Effector memory CD8-positive, alpha-beta T cell (primary cell): ENCODE measurements around the gene ARHGAP24.
"Not testable (repeated sequence)": the region's sequence is repeated elsewhere in the genome, so short reads cannot be mapped to it uniquely, and the experiment has no call there.

Source experiments
- ATAC-seq: fragments of 150-1000 bp; cut with Tn5 transposase; replicated peaks from 2 replicates; pipeline ENCODE4 v1.10.0; 2021; ENCODE audit warnings: mild to moderate bottlenecking, moderate library complexity
- DNase-seq, 3 experiments: peaks; one replicate each; pipeline ENCODE4 v3.0.0; 2021
- H3K27ac Mint-ChIP-seq, 2 donors: one replicate each; pipeline ENCODE4 v1.8.0; 2022; ENCODE audit warnings: mild to moderate bottlenecking in 2 of 2, mixed read lengths in 2 of 2, moderate library complexity in 2 of 2
- H3K27me3 Mint-ChIP-seq, 2 donors: one replicate each; pipeline ENCODE4 v1.8.0; 2022; ENCODE audit warnings: mixed read lengths in 2 of 2
- H3K36me3 Mint-ChIP-seq: one replicate; pipeline ENCODE4 v1.8.0; 2022; ENCODE audit warnings: mild to moderate bottlenecking, moderate library complexity, mixed read lengths; ENCODE audit not compliant: insufficient read depth
- H3K4me1 Mint-ChIP-seq, 2 donors: one replicate each; pipeline ENCODE4 v1.8.0; 2022; ENCODE audit warnings: low read depth in 2 of 2, mixed read lengths in 2 of 2
- H3K4me3 Mint-ChIP-seq, 2 donors: one replicate each; pipeline ENCODE4 v1.8.0; 2022; ENCODE audit warnings: mild to moderate bottlenecking in 2 of 2, mixed read lengths in 2 of 2, moderate library complexity in 2 of 2
- H3K9me3 Mint-ChIP-seq, 2 donors: one replicate each; pipeline ENCODE4 v1.8.0; 2022; ENCODE audit warnings: mixed read lengths in 2 of 2

ARHGAP24 gene

GRCh38 chr4:85915570-85915969, 440.6 kb downstream of the ARHGAP24 start:
- H3K9me3 Mint-ChIP-seq, H3K36me3 Mint-ChIP-seq, ATAC-seq, H3K27ac Mint-ChIP-seq, H3K27me3 Mint-ChIP-seq, DNase-seq, H3K4me3 Mint-ChIP-seq, H3K4me1 Mint-ChIP-seq: not testable (repeated sequence)

DNA sequence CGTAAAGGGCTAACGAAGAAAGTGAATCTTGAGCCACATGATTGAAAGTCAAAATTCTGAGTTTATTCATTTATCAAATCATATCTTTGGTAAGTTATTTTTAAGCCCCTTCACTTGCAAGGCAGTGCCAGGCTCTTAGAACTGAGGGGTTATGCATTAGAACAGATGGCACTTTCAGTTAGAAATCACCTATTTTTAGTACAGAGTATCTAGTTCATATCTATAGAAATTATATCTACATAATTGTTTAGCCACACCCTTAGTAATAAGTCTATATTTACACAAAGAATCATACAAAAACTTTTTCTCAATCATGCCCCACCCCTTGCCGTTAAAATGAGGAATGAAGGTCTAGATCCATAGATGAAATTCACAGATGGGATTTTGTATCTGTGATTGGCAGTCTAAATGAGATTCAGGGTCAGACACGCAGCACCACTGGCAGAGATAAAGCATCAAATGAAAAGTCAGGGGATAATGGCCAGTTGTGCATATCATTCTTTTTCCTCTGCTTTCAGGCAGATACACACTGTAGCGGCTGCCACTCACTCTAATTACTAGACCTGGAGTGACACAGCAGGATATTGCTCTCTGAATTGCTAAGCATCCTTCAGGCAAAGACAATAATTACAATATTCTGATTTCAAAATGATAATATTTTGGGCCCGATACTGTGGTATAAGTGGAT, 444.4 kb downstream of the ARHGAP24 start:
- no peak overlapping the region for H3K4me3 Mint-ChIP-seq
- H3K27me3 Mint-ChIP-seq, result no peaks in the 10 kb centered on the region
- H3K9me3 Mint-ChIP-seq, result peaks cover 3 to 5% of the 10 kb centered on the region in 2 donors
- no peaks in the 10 kb centered on the region for H3K36me3 Mint-ChIP-seq
- DNase-seq (no peak), ATAC-seq (no peak)
- H3K4me1 Mint-ChIP-seq, result no peaks in the 10 kb centered on the region
- H3K27ac Mint-ChIP-seq, result no peak overlapping the region

DNA sequence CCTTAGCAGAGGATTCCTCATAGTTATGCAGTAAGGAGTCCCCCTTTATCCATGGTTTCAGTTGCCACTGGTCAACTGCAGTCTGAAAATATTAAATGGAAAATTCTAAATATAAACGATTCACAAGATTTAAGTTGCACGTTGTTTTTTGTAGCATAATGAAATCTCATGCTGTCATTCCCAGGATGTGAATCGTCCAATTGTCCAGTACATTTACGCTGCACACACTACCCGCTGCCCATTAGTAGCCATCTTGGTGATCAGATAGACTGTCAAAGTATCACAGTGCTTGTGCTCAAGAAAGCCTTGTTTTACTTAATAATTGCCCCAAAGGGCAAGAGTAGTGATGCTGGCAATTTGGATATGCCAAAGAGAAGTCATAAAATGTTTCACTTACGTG, 450.1 kb downstream of the ARHGAP24 start:
- H3K27me3 Mint-ChIP-seq, result no peaks in the 10 kb centered on the region
- ATAC-seq (no peak), DNase-seq (no peak)
- no peak overlapping the region for H3K4me3 Mint-ChIP-seq
- no peaks in the 10 kb centered on the region for H3K4me1 Mint-ChIP-seq
- H3K27ac Mint-ChIP-seq, result no peak overlapping the region
- no peaks in the 10 kb centered on the region for H3K36me3 Mint-ChIP-seq
- peaks cover 5 to 10% of the 10 kb centered on the region in 2 donors for H3K9me3 Mint-ChIP-seq

DNA sequence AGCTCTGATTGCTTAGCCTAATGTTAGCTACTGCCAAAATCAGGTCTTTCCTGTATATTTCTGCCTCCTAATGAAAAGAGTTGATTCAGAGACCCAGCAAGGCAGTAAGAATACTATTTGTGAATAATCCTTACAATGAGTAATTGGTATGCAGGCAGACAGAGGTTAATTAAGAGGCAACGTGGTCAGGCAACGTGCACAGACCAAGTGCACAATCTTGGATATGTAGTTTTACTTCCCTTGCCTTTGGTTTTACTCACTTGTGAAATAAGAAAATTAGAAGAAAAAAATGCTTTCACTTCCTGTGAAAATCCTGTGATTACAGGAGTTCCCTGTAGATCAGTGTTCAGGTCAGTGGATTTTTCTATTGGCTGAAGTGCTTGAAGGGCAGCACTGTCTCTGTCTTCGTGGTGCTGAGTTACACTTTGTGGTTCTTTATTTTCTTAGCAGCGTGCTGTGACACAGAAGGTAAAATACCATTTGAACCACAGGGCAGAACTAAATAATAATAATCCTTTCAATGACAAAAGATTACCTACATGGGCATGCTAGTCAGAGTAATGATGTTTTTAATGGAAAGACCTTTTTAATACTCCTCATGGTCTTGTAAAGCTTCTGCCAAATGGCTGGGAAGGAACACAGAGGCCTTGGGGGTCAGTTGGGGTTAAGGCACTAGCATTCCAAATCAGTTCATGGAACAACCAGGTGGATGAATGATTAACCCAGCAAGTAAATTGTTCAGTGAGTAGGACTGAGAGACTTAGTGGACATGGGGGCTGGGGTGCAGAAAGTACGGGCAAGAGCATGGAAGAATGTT, 454.0 kb downstream of the ARHGAP24 start:
- ATAC-seq (no peak), DNase-seq (no peak)
- H3K4me3 Mint-ChIP-seq, result no peak overlapping the region
- no peak overlapping the region for H3K27ac Mint-ChIP-seq
- H3K36me3 Mint-ChIP-seq, result no peaks in the 10 kb centered on the region
- peaks cover 8 to 9% of the 10 kb centered on the region in 2 donors for H3K9me3 Mint-ChIP-seq
- no peaks in the 10 kb centered on the region for H3K4me1 Mint-ChIP-seq
- H3K27me3 Mint-ChIP-seq, result no peaks in the 10 kb centered on the region

DNA sequence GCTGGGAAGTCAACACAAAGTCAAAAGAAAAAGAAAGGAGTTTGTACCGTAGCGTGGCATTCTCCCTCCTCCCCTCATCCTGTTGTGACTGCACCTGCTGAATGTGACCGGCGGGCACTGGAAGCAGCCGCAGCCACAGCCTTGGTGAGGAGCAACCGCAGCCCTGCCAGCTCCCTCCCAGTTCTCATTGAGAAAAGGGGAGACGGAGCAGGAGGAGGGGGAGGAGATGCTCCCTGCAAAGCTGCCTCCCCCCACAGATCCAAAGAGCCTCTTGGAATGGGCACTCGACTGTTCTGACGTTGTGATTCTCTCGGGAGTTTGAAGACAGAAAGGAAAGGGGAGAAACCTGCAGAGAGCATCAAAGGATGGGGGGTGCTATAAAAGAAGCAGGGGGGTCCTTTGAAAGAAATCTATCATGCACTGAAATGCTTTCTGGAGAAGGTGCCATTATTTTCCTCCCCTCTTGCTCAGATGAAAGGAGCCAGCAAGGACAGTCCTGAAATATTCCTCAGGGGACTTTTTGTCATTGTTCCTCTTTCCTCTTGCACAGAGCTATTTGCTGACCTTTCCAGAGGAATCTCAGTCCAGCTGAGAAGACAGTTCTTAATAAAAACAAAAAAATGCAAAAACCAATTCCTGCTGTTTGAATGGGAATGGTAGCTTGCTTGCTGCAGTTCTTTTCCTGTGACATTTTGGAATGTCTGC, 455.2 kb downstream of the ARHGAP24 start:
- no peaks in the 10 kb centered on the region for H3K27me3 Mint-ChIP-seq
- no peaks in the 10 kb centered on the region for H3K36me3 Mint-ChIP-seq
- ATAC-seq, result no peak
- H3K4me1 Mint-ChIP-seq, result no peaks in the 10 kb centered on the region
- peaks cover 10 to 14% of the 10 kb centered on the region in 2 donors for H3K9me3 Mint-ChIP-seq
- H3K27ac Mint-ChIP-seq, result no peak overlapping the region
- H3K4me3 Mint-ChIP-seq, result no peak overlapping the region
- no peak for DNase-seq

GRCh38 chr4:85932500-85933290, 457.7 kb downstream of the ARHGAP24 start:
- no peaks in the 10 kb centered on the region for H3K36me3 Mint-ChIP-seq
- H3K4me3 Mint-ChIP-seq, result no peak overlapping the region
- H3K9me3 Mint-ChIP-seq, result peaks cover 10 to 21% of the 10 kb centered on the region in 2 donors
- no peak for DNase-seq
- H3K27ac Mint-ChIP-seq, result no peak overlapping the region
- H3K27me3 Mint-ChIP-seq, result no peaks in the 10 kb centered on the region
- no peaks in the 10 kb centered on the region for H3K4me1 Mint-ChIP-seq
- ATAC-seq, result no peak

GRCh38 chr4:85933291-85933640, 458.3 kb downstream of the ARHGAP24 start:
- ATAC-seq (no peak), DNase-seq (no peak)
- Mint-ChIP-seq H3K4me1 (no peaks in the 10 kb centered on the region), H3K9me3 (peaks cover 9 to 21% of the 10 kb centered on the region in 2 donors), H3K27ac (no peak overlapping the region), H3K36me3 (no peaks in the 10 kb centered on the region), H3K4me3 (no peak overlapping the region), H3K27me3 (no peaks in the 10 kb centered on the region)

GRCh38 chr4:85937507-85937906, 462.6 kb downstream of the ARHGAP24 start:
- no peak for ATAC-seq
- Mint-ChIP-seq H3K9me3 (peaks cover 6 to 15% of the 10 kb centered on the region in 2 donors), H3K36me3 (no peaks in the 10 kb centered on the region), H3K27ac (no peak overlapping the region), H3K4me3 (no peak overlapping the region), H3K27me3 (no peaks in the 10 kb centered on the region), H3K4me1 (no peaks in the 10 kb centered on the region)
- no peak for DNase-seq

DNA sequence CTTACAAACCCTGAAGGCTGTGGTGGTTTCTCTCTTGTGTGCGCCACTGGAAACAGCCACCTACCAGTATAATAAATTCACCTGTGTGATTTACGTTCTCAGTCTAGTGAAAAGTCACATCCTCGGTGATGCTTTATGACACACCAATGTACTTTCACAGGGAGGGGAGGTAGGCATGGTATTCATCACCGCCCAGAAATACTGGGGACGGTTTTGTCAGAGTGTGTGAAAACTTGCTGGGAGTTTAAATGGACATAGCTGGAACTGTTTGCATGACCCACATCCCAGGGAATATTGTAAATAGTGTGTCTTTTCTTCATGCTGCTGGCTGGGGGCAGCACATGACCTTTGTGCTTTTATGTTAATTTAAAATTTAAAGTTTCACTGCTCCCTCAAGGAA, 463.1 kb downstream of the ARHGAP24 start:
- H3K4me1 Mint-ChIP-seq, result no peaks in the 10 kb centered on the region
- H3K9me3 Mint-ChIP-seq, result peaks cover 6 to 15% of the 10 kb centered on the region in 2 donors
- no peak overlapping the region for H3K4me3 Mint-ChIP-seq
- H3K36me3 Mint-ChIP-seq, result no peaks in the 10 kb centered on the region
- no peak for ATAC-seq
- no peak for DNase-seq
- no peak overlapping the region for H3K27ac Mint-ChIP-seq
- H3K27me3 Mint-ChIP-seq, result no peaks in the 10 kb centered on the region

GRCh38 chr4:85938902-85939301, 464.0 kb downstream of the ARHGAP24 start:
- no peak overlapping the region for H3K27ac Mint-ChIP-seq
- no peak for ATAC-seq
- H3K27me3 Mint-ChIP-seq, result no peaks in the 10 kb centered on the region
- H3K4me1 Mint-ChIP-seq, result no peaks in the 10 kb centered on the region
- H3K36me3 Mint-ChIP-seq, result no peaks in the 10 kb centered on the region
- no peak overlapping the region for H3K4me3 Mint-ChIP-seq
- H3K9me3 Mint-ChIP-seq, result peaks cover 5 to 14% of the 10 kb centered on the region in 2 donors
- no peak for DNase-seq

DNA sequence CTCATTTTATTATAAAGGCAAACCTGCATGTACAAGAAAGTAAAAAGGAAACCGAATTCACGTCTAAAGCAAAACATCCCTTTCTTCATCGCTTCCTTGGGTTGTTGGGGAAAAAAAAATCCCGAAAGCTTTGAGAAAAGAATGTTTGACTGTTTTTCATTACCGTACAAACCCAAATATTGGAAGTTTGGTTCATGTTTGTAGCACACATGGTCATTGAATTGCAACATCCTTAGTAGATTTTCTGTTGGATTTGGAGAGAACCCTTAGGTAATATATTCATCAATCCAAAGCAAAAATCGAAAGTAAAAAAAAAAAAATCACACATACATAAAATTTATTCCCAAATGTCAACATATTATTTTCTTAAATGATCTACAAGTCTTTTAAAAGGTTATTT, 464.6 kb downstream of the ARHGAP24 start:
- no peaks in the 10 kb centered on the region for H3K27me3 Mint-ChIP-seq
- no peaks in the 10 kb centered on the region for H3K4me1 Mint-ChIP-seq
- H3K27ac Mint-ChIP-seq, result no peak overlapping the region
- no peak for ATAC-seq
- DNase-seq, result no peak
- peaks cover 3 to 7% of the 10 kb centered on the region in 2 donors for H3K9me3 Mint-ChIP-seq
- H3K4me3 Mint-ChIP-seq, result no peak overlapping the region
- H3K36me3 Mint-ChIP-seq, result no peaks in the 10 kb centered on the region

GRCh38 chr4:85940151-85940550, 465.2 kb downstream of the ARHGAP24 start:
- Mint-ChIP-seq H3K27ac (no peak overlapping the region), H3K36me3 (no peaks in the 10 kb centered on the region), H3K4me3 (no peak overlapping the region), H3K4me1 (no peaks in the 10 kb centered on the region), H3K9me3 (peaks cover 3 to 7% of the 10 kb centered on the region in 2 donors), H3K27me3 (no peaks in the 10 kb centered on the region)
- DNase-seq, result no peak
- ATAC-seq, result no peak

- H3K4me3 Mint-ChIP-seq, result no peak overlapping the region
- DNase-seq (no peak), ATAC-seq (no peak)
- H3K4me1 Mint-ChIP-seq, result no peaks in the 10 kb centered on the region
- H3K27ac Mint-ChIP-seq, result no peak overlapping the region
- no peaks in the 10 kb centered on the region for H3K9me3 Mint-ChIP-seq
- H3K36me3 Mint-ChIP-seq, result no peaks in the 10 kb centered on the region
- H3K27me3 Mint-ChIP-seq, result no peaks in the 10 kb centered on the region
Measured at GRCh38 chr4:85942107-85942506, 467.2 kb downstream of the ARHGAP24 start.
